Measurements from ENCODE around the gene FKBP8. TPM values are rescaled to one million over a fixed set of nuclear protein-coding genes. Genes with fewer than 3 reads are reported as not detected.
"Not testable (repeated sequence)": the region's sequence is repeated elsewhere in the genome, so short reads cannot be mapped to it uniquely, and the experiment has no call there.

Gene FKBP8
- total RNA-seq = 100 to 1,000 TPM; 139 to 273 (median 205) TPM

DNA sequence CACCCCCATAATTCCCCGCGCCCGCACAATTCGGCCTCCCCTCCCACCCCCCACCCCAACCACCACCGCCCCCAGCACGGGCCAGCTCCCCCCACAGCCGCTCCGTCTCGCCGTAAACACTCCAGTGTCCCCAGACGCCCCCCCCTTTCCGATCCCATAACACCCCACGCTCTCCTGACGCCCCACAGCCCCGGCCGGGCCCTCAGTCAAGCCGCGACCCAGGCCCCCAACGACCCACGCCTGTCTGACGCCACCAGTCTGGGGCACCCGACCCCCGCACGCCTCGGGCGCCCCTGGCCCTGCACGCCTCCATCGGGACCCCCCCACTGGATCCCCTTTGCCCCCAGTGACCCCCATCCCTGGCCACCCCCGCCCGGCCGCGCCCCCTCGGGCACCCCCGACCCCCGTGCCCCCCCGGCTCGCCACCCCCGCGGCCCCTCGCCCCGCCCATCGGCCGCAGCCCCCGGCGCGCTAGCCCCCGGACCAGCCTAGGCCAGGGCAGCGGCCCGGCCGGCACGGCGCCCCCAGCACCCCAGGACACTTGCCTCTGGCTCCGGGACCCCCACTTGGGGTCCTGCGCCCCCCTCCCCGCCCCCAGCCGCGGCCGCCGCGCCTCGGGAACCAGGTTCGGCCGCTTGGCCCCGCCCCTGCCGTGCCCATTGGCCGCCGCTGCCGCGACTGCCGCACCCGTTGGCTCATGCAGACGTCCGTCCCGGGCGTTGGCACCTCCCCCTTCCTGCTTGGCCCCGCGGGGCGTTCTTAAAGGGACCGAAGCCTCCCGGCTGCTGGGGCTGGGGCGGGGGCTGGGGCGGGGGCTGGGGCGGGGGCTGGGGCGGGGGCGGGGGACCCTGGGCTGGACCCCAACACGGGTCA is at the start of gene FKBP8:
TSS of gene FKBP8 (minus strand) at position 633 of the 873 bp plus-strand sequence. CDS start 1,603 bp downstream, outside the sequence.
- Histone ChIP-seq H3K36me3 (no peaks in the 10 kb centered on the region), H3K4me3 (peak within 1 kb of the TSS; percentile 71 to 100), H3K4me1 (peaks cover 0 to 6% of the 10 kb centered on the region in 2 donors), H3K9me3 (no peaks in the 10 kb centered on the region), H3K27ac (peak within 1 kb of the TSS; percentile 92 to 96), H3K27me3 (no peaks in the 10 kb centered on the region)
- peak; percentile 93 to 95 for DNase-seq
- intact Hi-C loops (cut with DNase I; ENCODE audit: low total_unique reads) = no loop called here
- peak in 1 of 2 donors; percentile 29 for TF ChIP-seq POLR2A (IDR thresholded peaks at IDR 0.05)
- TF ChIP-seq, protein P1, sequence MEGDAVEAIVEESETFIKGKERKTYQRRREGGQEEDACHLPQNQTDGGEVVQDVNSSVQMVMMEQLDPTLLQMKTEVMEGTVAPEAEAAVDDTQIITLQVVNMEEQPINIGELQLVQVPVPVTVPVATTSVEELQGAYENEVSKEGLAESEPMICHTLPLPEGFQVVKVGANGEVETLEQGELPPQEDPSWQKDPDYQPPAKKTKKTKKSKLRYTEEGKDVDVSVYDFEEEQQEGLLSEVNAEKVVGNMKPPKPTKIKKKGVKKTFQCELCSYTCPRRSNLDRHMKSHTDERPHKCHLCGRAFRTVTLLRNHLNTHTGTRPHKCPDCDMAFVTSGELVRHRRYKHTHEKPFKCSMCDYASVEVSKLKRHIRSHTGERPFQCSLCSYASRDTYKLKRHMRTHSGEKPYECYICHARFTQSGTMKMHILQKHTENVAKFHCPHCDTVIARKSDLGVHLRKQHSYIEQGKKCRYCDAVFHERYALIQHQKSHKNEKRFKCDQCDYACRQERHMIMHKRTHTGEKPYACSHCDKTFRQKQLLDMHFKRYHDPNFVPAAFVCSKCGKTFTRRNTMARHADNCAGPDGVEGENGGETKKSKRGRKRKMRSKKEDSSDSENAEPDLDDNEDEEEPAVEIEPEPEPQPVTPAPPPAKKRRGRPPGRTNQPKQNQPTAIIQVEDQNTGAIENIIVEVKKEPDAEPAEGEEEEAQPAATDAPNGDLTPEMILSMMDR (IDR thresholded peaks at IDR 0.05) = no peak

- not testable (repeated sequence) for H3K27ac ChIP-seq, DNase-seq, H3K27me3 ChIP-seq, H3K9me3 ChIP-seq, H3K4me3 ChIP-seq, H3K36me3 ChIP-seq
- intact Hi-C loops (cut with DNase I; ENCODE audit: low total_unique reads) = loop anchor here (5.0 kb wide), 1 partner anchor 255 kb away; no protein-coding TSS in a partner anchor
- H3K4me1 ChIP-seq = peaks cover 4 to 17% of the 10 kb centered on the region in 2 donors
Measured at GRCh38 chr19:18592732-18593131, 49.4 kb upstream of the FKBP8 start.

- H3K4me1 ChIP-seq = peaks cover 4 to 17% of the 10 kb centered on the region in 2 donors
- H3K9me3 ChIP-seq = no peaks in the 10 kb centered on the region
- DNase-seq = no peak
- intact Hi-C loops (cut with DNase I; ENCODE audit: low total_unique reads) = loop anchor here (5.0 kb wide), 1 partner anchor 255 kb away; no protein-coding TSS in a partner anchor
- H3K27me3 ChIP-seq = no peaks in the 10 kb centered on the region
- H3K4me3 ChIP-seq = no peak overlapping the region
- TF ChIP-seq POLR2A (IDR thresholded peaks at IDR 0.05) = no peak
- TF ChIP-seq, protein P1 (IDR thresholded peaks at IDR 0.05) = no peak
- H3K36me3 ChIP-seq = no peaks in the 10 kb centered on the region
- H3K27ac ChIP-seq = no peak overlapping the region
Measured at GRCh38 chr19:18591735-18592385, 48.5 kb upstream of the FKBP8 start.

DNA sequence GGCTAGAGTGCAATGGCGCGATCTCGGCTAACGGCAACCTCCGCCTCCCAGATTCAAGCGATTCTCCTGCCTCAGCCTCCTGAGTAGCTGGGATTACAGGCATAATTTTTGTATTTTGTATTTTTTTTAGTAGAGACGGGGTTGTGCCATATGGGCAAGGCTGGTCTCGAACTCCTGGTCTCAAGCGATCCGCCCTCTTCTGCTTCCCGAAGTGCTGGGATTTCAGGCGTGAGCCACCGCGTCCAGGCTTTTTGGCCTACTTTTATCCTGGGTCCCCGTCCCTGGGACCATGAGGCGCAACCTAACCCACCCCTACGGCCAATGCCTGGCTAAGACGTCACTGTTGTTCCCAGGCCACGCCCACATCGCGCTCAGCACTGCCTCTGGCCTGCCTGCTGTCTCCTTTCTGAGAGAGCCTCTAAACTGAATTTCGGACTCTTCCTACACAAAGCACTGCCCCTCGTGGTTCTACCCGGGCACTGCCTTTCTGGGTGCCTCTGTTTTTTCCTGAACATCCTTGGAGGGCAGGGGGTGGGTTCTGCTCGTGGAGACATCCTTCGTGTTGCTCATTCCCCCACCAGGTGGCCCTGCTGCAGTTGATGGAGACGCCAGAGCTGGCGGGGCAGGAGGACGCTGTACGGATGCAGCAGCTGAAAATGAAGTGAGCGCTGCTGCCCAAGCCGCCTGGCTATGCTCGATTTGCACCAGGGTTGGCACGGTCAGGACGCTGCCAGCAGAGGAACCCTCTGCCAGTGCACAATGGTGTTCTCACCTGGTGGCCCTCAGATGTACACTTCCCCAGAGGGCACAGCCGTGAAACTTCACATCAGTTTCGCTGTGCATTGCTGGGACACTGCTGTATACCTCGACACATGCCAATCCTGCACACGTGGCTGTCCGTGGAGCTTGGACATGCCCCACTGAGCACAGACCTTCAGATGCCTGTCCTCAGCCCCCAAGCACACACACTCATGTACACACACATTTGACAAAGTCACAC is 47.2 kb upstream of the FKBP8 start:
- Histone ChIP-seq H3K9me3 (no peaks in the 10 kb centered on the region), H3K4me1 (peaks cover 4 to 17% of the 10 kb centered on the region in 2 donors), H3K36me3 (no peaks in the 10 kb centered on the region), H3K27me3 (no peaks in the 10 kb centered on the region), H3K4me3 (no peak overlapping the region), H3K27ac (peak overlapping the region in 1 of 2 donors; percentile 89)
- no peak for TF ChIP-seq POLR2A (IDR thresholded peaks at IDR 0.05)
- TF ChIP-seq, protein P1 (IDR thresholded peaks at IDR 0.05) = no peak
- intact Hi-C loops (cut with DNase I; ENCODE audit: low total_unique reads) = loop anchor here (5.0 kb wide), 1 partner anchor 257 kb away; no protein-coding TSS in a partner anchor
- no peak for DNase-seq
